Adrenal gland (tissue), 12 donors: ENCODE data around the gene TIAL1. TPM values are rescaled to one million over a fixed set of nuclear protein-coding genes. Genes with fewer than 3 reads are reported as not detected.

ENCODE experiments used
- DNase-seq, 7 donors: peaks; one replicate each; pipeline ENCODE4 v3.0.0-alpha.2; 2019 to 2020
- H3K27ac ChIP-seq, 5 donors: fragments of 200-600 bp; sonication (generic) in 4 of 5; 1 replicate in 3 of 5; 2 replicates in 2 of 5; pipeline versions ENCODE4 v1.5.1 to v1.8.0; 2016 to 2020; ENCODE audit warnings: mild to moderate bottlenecking in 1 of 5
- H3K27me3 ChIP-seq: fragments of 200-600 bp; 2 replicates; pipeline ENCODE4 v1.8.0; 2021
- H3K36me3 ChIP-seq, 2 donors: fragments of 200-600 bp; replicated peaks in 1 of 2; 1 replicate in 1 of 2; 2 replicates in 1 of 2; pipeline versions ENCODE4 v1.5.1 to v1.8.0; 2018 to 2022
- H3K4me1 ChIP-seq, 2 donors: fragments of 200-600 bp; replicated peaks in 1 of 2; 1 replicate in 1 of 2; 2 replicates in 1 of 2; pipeline versions ENCODE4 v1.5.1 to v1.8.0; 2018 to 2021
- H3K4me3 ChIP-seq, 4 donors: fragments of 200-600 bp; sonication (generic) in 3 of 4; one replicate each; pipeline ENCODE4 v1.5.1; 2016 to 2018
- H3K9me3 ChIP-seq, 3 donors: fragments of 200-600 bp; sonication (generic) in 1 of 3; replicated peaks in 1 of 3; 1 replicate in 2 of 3; 2 replicates in 1 of 3; pipeline versions ENCODE4 v1.5.1 to v1.8.0; 2016 to 2021
- CTCF ChIP-seq, 6 experiments: fragments of 450-650 bp in 4 of 6; fragments of 200-600 bp in 2 of 6; sonication (generic) in 1 of 6; IDR thresholded peaks; 1 replicate in 5 of 6; 2 replicates in 1 of 6; pipeline versions ENCODE4 v1.5.1 to v1.8.0; 2016 to 2021; ENCODE audit warnings: antibody characterized with exemption in 6 of 6, mild to moderate bottlenecking in 2 of 6, moderate library complexity in 1 of 6
- POLR2A ChIP-seq, 2 donors: fragments of 450-650 bp; IDR thresholded peaks; one replicate each; pipeline ENCODE4 v1.6.1; 2017; ENCODE audit warnings: antibody characterized with exemption in 2 of 2, mild to moderate bottlenecking in 2 of 2, moderate library complexity in 1 of 2
- WGBS, 4 donors: extraction: QIAGEN DNeasy Blood & Tissue Kit in 2 of 4; methylation state at CpG; one replicate each; pipeline versions ENCODE4 v1.1.5 to v1.1.7; 2013 to 2017; 5-methylcytosine and 5-hydroxymethylcytosine counted together
- intact Hi-C, 2 donors: fragments of 100-400 bp; cut with DNase I; formaldehyde crosslinking; loops; one replicate each; pipeline versions ENCODE4 v1.14.1 to v1.15.0; 2022 to 2023
- polyA plus RNA-seq, 3 donors: library from polyadenylated mRNA; stranded (reverse); fragments of 200-250 nt in 2 of 3; fragments of 350-450 nt in 1 of 3; fragmentation: Illumina TruSeq in 1 of 3; extraction: RNeasy Lipid Tissue Mini Kit (QIAGEN cat#74804) in 1 of 3; gene quantifications; one replicate each; pipeline ENCODE4 v1.2.3, GENCODE V29; 2013 to 2014
- total RNA-seq, 9 donors: library from RNA; depleted of rRNA in 4 of 9; stranded (reverse); fragments of >200 nt in 4 of 9; fragments of 120-200 nt in 1 of 9; fragmentation: NEBNext Ultra II Directional in 1 of 9; extraction: Animal tissue kit (Norgen Biotek cat#: 25700) in 1 of 9; gene quantifications; one replicate each; pipeline versions ENCODE4 v1.1.0 to v1.2.4, GENCODE V29; 2013 to 2023
- donor health status: healthy with polysubstance abuse.
- donor health status: Bipolar disorder and iron deficiency.
- donor health status: DM: yes; HTN: yes; CAD: no.
- donor health status: DM: no; HTN: no; CAD: no.
- donor health status: DM: no; HTN: no; CAD: no.
- donor health status: DM: yes; HTN: yes; CAD: no.

TIAL1 gene
- total and polyA plus RNA-seq, 12 donors, result 30.7 to 99.8 (median 61.6) TPM

- no peak overlapping the region for H3K4me3 ChIP-seq
- no peaks in the 10 kb centered on the region for H3K9me3 ChIP-seq
- intact Hi-C loops, result no loop called here
- TF ChIP-seq CTCF (IDR thresholded peaks at IDR 0.05) (peak in 1 of 6 experiments; percentile 9), POLR2A (IDR thresholded peaks at IDR 0.05) (no peak)
- no peaks in the 10 kb centered on the region for H3K4me1 ChIP-seq
- no peak for DNase-seq
- no peak overlapping the region for H3K27ac ChIP-seq
- no peaks in the 10 kb centered on the region for H3K36me3 ChIP-seq
- 54 to 64% (median 61%) methylated on average over 17 to 18 of the region's 18 CpGs for WGBS, 4 donors
- no peaks in the 10 kb centered on the region for H3K27me3 ChIP-seq
These were observed 69.9 kb downstream of the TIAL1 start for GRCh38 chr10:119526621-119527592.

- no peaks in the 10 kb centered on the region for H3K4me1 ChIP-seq
- H3K4me3 ChIP-seq, result no peak overlapping the region
- WGBS, 4 donors, result 75 to 90% (median 82%) methylated on average over 1 of the region's 1 CpG
These were observed 70.6 kb downstream of the TIAL1 start for GRCh38 chr10:119526149-119526548.

GRCh38 chr10:119525116-119525515 is 71.6 kb downstream of the TIAL1 start:
- Histone ChIP-seq H3K9me3 (no peaks in the 10 kb centered on the region), H3K4me3 (no peak overlapping the region), H3K36me3 (no peaks in the 10 kb centered on the region), H3K27ac (no peak overlapping the region), H3K27me3 (peaks cover 2% of the 10 kb centered on the region), H3K4me1 (no peaks in the 10 kb centered on the region)
- intact Hi-C loops, result no loop called here
- TF ChIP-seq POLR2A (IDR thresholded peaks at IDR 0.05) (no peak), CTCF (IDR thresholded peaks at IDR 0.05) (no peak)
- WGBS, 4 donors, result 89 to 95% (median 93%) methylated on average over 4 to 5 of the region's 5 CpGs
- no peak for DNase-seq

More at GRCh38 chr10:119526149-119526548, 70.6 kb downstream of the TIAL1 start:
- DNase-seq, result no peak
- Histone ChIP-seq H3K36me3 (no peaks in the 10 kb centered on the region), H3K27me3 (no peaks in the 10 kb centered on the region), H3K27ac (no peak overlapping the region), H3K9me3 (no peaks in the 10 kb centered on the region)
- no peak for TF ChIP-seq CTCF (IDR thresholded peaks at IDR 0.05)
- no peak for TF ChIP-seq POLR2A (IDR thresholded peaks at IDR 0.05)
- intact Hi-C loops, result no loop called here

GRCh38 chr10:119524720-119525070 is 72.1 kb downstream of the TIAL1 start:
- intact Hi-C loops, result no loop called here
- no peak overlapping the region for H3K4me3 ChIP-seq
- H3K9me3 ChIP-seq, result no peaks in the 10 kb centered on the region
- no peaks in the 10 kb centered on the region for H3K4me1 ChIP-seq
- DNase-seq, result no peak
- 89 to 98% (median 94%) methylated on average over 11 to 13 of the region's 13 CpGs for WGBS, 4 donors
- H3K27me3 ChIP-seq, result peaks cover 5% of the 10 kb centered on the region
- no peaks in the 10 kb centered on the region for H3K36me3 ChIP-seq
- no peak for TF ChIP-seq CTCF (IDR thresholded peaks at IDR 0.05)
- TF ChIP-seq POLR2A (IDR thresholded peaks at IDR 0.05), result no peak
- no peak overlapping the region for H3K27ac ChIP-seq
